Activated naive CD4-positive, alpha-beta T cell treated with Interleukin-2 at 50 U/mL for 16 hours (primary cell): ENCODE results near the gene BACE2.

Experiments
- DNase-seq: peaks from one replicate; pipeline ENCODE4 v3.0.0-alpha.2; 2020

The BACE2 gene

GRCh38 chr21:41149199-41149598 is 18.8 kb upstream of the BACE2 start:
- no peak for DNase-seq

GRCh38 chr21:41152147-41152546 is 15.8 kb upstream of the BACE2 start:
- DNase-seq = no peak

- DNase-seq = no peak
Observed at GRCh38 chr21:41153443-41153842, 14.5 kb upstream of the BACE2 start.

- DNase-seq = no peak
Observed at GRCh38 chr21:41156142-41156541, 11.8 kb upstream of the BACE2 start.

- DNase-seq = no peak
Observed at GRCh38 chr21:41158026-41158425, 9.9 kb upstream of the BACE2 start.

GRCh38 chr21:41160036-41160435 is 7.9 kb upstream of the BACE2 start:
- no peak for DNase-seq

GRCh38 chr21:41161428-41161827 is 6.5 kb upstream of the BACE2 start:
- DNase-seq = no peak

GRCh38 chr21:41162096-41162495 is 5.9 kb upstream of the BACE2 start:
- no peak for DNase-seq

- no peak for DNase-seq
Observed at GRCh38 chr21:41163091-41163490, 4.9 kb upstream of the BACE2 start.

- no peak for DNase-seq
Observed at GRCh38 chr21:41164052-41164451, 3.9 kb upstream of the BACE2 start.

- DNase-seq = no peak
Observed at GRCh38 chr21:41164981-41165655, 2.8 kb upstream of the BACE2 start.

- DNase-seq = no peak
Observed at GRCh38 chr21:41166884-41167283, 1.1 kb upstream of the BACE2 start.

GRCh38 chr21:41168391-41169257 is 664 bp downstream of the BACE2 start:
- no peak for DNase-seq

GRCh38 chr21:41169258-41169576 is 1.3 kb downstream of the BACE2 start:
- DNase-seq = no peak

- no peak for DNase-seq
Observed at GRCh38 chr21:41169701-41170100, 1.7 kb downstream of the BACE2 start.

GRCh38 chr21:41170442-41170841 is 2.5 kb downstream of the BACE2 start:
- DNase-seq = no peak

- no peak for DNase-seq
Observed at GRCh38 chr21:41170859-41171609, 3.1 kb downstream of the BACE2 start.

GRCh38 chr21:41175080-41175479 is 7.1 kb downstream of the BACE2 start:
- no peak for DNase-seq

GRCh38 chr21:41176846-41177245 is 8.9 kb downstream of the BACE2 start:
- DNase-seq = no peak

GRCh38 chr21:41180752-41181151 is 12.8 kb downstream of the BACE2 start:
- DNase-seq = no peak

- no peak for DNase-seq
Observed at GRCh38 chr21:41182547-41182946, 14.6 kb downstream of the BACE2 start.

- DNase-seq = no peak
Observed at GRCh38 chr21:41183575-41183974, 15.6 kb downstream of the BACE2 start.

GRCh38 chr21:41185802-41186201 is 17.8 kb downstream of the BACE2 start:
- no peak for DNase-seq
